Central memory CD8-positive, alpha-beta T cell (primary cell): ENCODE measurements around the gene IQGAP1.
"Not testable (repeated sequence)": the region's sequence is repeated elsewhere in the genome, so short reads cannot be mapped to it uniquely, and the experiment has no call there.

ENCODE experiments used
- ATAC-seq: fragments of 150-1000 bp; cut with Tn5 transposase; replicated peaks from 2 replicates; pipeline ENCODE4 v1.10.0; 2022; ENCODE audit warnings: mild to moderate bottlenecking, moderate FRiP score, moderate number of reproducible peaks; ENCODE audit not compliant: poor library complexity, severe bottlenecking; ENCODE audit errors: extremely low read depth
- DNase-seq, 2 donors: peaks; one replicate each; pipeline ENCODE4 v3.0.0; 2021; ENCODE audit warnings: low spot score in 2 of 2
- H3K27ac Mint-ChIP-seq: one replicate; pipeline ENCODE4 v1.8.0; 2022; ENCODE audit warnings: low read depth, mild to moderate bottlenecking, moderate library complexity, mixed read lengths
- H3K27me3 Mint-ChIP-seq: one replicate; pipeline ENCODE4 v1.8.0; 2022; ENCODE audit warnings: mixed read lengths
- H3K36me3 Mint-ChIP-seq: one replicate; pipeline ENCODE4 v1.8.0; 2022; ENCODE audit warnings: mild to moderate bottlenecking, moderate library complexity, mixed read lengths; ENCODE audit not compliant: insufficient read depth
- H3K4me1 Mint-ChIP-seq: one replicate; pipeline ENCODE4 v1.8.0; 2022; ENCODE audit warnings: mixed read lengths
- H3K4me3 Mint-ChIP-seq: one replicate; pipeline ENCODE4 v1.8.0; 2022; ENCODE audit warnings: mild to moderate bottlenecking, moderate library complexity, mixed read lengths
- H3K9me3 Mint-ChIP-seq: one replicate; pipeline ENCODE4 v1.8.0; 2022; ENCODE audit warnings: mixed read lengths

Gene IQGAP1

GRCh38 chr15:90523373-90523772 is 135.3 kb downstream of the IQGAP1 start:
- DNase-seq, result no peak
- H3K27me3 Mint-ChIP-seq, result no peaks in the 10 kb centered on the region
- no peak overlapping the region for H3K27ac Mint-ChIP-seq
- no peaks in the 10 kb centered on the region for H3K9me3 Mint-ChIP-seq
- H3K36me3 Mint-ChIP-seq, result peaks cover 3% of the 10 kb centered on the region
- no peak for ATAC-seq
- H3K4me3 Mint-ChIP-seq, result no peak overlapping the region
- H3K4me1 Mint-ChIP-seq, result no peaks in the 10 kb centered on the region

DNA sequence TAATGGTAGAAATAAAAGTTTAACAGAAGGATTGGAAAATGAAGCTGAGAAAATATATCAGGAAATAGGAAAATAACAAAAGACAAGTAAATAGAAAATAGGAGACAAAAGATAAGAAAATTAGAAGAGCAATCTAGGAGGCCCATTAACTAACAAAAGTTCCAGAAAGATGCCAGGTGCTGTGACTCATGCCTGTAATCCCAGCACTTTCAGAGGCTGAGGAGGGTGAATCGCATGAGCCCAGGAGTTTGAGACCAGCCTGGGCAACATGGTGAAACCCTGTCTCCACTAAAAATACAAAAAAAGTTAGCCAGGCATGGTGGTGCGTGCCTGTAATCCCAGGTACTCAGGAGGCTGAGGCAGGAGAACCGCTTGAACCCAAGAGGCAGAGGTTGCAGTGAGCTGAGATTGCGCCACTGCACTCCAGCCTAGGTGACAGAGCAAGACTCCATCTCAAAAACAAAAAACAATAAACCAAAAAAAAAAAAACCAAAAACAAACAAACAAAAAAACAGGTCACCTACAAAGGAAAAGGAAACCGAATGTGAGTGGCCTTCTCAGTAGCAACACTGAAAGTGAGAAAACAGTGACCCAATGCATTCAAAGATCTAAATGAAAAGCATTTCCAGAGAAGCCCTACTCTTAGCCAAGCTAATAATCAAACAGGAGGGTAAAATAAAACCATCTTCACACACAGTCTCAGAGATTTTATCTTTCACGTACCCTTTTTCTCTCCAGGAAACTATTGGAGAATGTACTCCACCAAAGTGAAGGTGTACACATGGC is 136.2 kb downstream of the IQGAP1 start:
- H3K9me3 Mint-ChIP-seq, H3K36me3 Mint-ChIP-seq, H3K4me3 Mint-ChIP-seq, H3K4me1 Mint-ChIP-seq, ATAC-seq, H3K27ac Mint-ChIP-seq, H3K27me3 Mint-ChIP-seq, DNase-seq: not testable (repeated sequence)

DNA sequence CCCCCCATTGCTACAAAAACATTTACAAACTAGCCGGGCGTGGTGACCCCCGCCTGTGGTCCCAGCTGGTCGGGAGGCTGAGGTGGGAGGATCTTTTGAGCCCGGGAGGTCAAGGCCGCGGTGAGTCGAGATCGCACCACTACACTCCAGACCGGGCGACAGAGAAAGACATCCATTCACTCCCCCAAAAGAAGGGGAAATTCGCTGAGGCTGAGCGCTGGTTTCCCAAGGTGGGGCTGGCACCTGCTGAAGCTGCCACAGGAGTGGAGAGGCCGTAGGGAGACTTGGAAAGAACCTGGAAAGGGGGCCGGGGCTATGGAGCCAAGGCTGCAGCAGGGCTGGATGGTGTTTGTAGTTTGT is 140.9 kb downstream of the IQGAP1 start:
- ATAC-seq (no peak), DNase-seq (no peak)
- Mint-ChIP-seq H3K27me3 (no peaks in the 10 kb centered on the region), H3K36me3 (peaks cover 3% of the 10 kb centered on the region), H3K4me1 (peaks cover 36% of the 10 kb centered on the region), H3K4me3 (peak overlapping the region; percentile 93), H3K9me3 (no peaks in the 10 kb centered on the region), H3K27ac (peak overlapping the region; percentile 91)

GRCh38 chr15:90529371-90530249 is 141.6 kb downstream of the IQGAP1 start, which contains the start of gene CRTC3:
Gene CRTC3 (plus strand): TSS chr15:90529923. CDS start chr15:90530072, 149 bp downstream.
- no peaks in the 10 kb centered on the region for H3K9me3 Mint-ChIP-seq
- no peaks in the 10 kb centered on the region for H3K27me3 Mint-ChIP-seq
- peaks cover 41% of the 10 kb centered on the region for H3K4me1 Mint-ChIP-seq
- peak; percentile 83 for ATAC-seq
- H3K27ac Mint-ChIP-seq, result peak within 1 kb of the TSS; percentile 91
- H3K4me3 Mint-ChIP-seq, result peak within 1 kb of the TSS; percentile 93
- H3K36me3 Mint-ChIP-seq, result peaks cover 3% of the 10 kb centered on the region
- DNase-seq, result peak; percentile 36 to 39

DNA sequence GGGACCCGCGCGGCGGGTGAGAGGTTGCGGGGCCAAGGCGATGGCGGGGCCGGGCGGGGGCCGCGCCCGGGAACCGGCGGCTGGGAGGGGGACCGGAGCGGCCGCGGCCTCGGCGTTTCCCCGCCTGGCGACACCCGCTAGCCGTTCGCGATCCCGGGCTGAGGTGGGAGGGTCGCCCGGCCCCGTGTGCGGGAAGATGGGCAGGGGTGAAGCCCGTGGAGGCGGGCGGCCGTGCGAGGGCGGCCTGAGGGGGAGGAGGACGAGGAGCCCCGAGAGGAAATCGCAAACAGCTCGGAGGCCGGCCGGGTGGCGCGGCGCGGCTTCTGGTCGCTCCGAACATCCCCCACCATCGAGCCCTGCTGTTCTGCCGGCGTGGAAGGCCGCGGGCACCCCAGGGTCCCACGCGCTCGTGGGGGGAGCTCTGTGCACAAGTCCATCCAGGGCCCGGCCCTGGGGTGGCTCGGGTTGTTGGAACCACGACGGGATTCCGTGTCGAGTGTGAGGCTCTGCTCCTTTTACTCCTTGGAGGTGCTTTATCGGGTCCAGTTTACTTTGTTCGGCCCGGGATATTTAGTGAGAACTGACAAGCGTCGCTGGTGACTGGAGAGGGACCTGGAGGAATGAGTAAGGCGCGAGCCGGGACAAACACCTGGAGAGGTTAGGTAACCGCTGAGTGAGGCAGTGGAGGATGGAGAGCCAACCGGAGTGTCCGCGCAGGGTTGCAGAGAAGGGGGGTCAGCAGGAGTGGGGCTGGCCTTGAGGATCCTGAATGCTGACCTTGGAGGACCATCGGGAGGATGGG is 142.4 kb downstream of the IQGAP1 start:
- Mint-ChIP-seq H3K36me3 (peaks cover 5% of the 10 kb centered on the region), H3K27me3 (no peaks in the 10 kb centered on the region), H3K4me3 (peak overlapping the region; percentile 93), H3K4me1 (peaks cover 49% of the 10 kb centered on the region), H3K9me3 (no peaks in the 10 kb centered on the region), H3K27ac (peak overlapping the region; percentile 90)
- peak; percentile 49 for ATAC-seq
- peak; percentile 18 to 39 for DNase-seq

GRCh38 chr15:90531147-90531546 is 143.1 kb downstream of the IQGAP1 start:
- no peaks in the 10 kb centered on the region for H3K9me3 Mint-ChIP-seq
- H3K27ac Mint-ChIP-seq, result peak overlapping the region; percentile 90
- peak overlapping the region; percentile 93 for H3K4me3 Mint-ChIP-seq
- H3K27me3 Mint-ChIP-seq, result no peaks in the 10 kb centered on the region
- ATAC-seq (no peak), DNase-seq (no peak)
- H3K4me1 Mint-ChIP-seq, result peaks cover 55% of the 10 kb centered on the region
- H3K36me3 Mint-ChIP-seq, result peaks cover 6% of the 10 kb centered on the region

GRCh38 chr15:90535254-90535653 is 147.2 kb downstream of the IQGAP1 start:
- ATAC-seq (no peak), DNase-seq (no peak)
- no peaks in the 10 kb centered on the region for H3K9me3 Mint-ChIP-seq
- H3K4me3 Mint-ChIP-seq, result no peak overlapping the region
- H3K36me3 Mint-ChIP-seq, result peaks cover 4% of the 10 kb centered on the region
- H3K4me1 Mint-ChIP-seq, result peaks cover 82% of the 10 kb centered on the region
- H3K27me3 Mint-ChIP-seq, result no peaks in the 10 kb centered on the region
- H3K27ac Mint-ChIP-seq, result no peak overlapping the region

DNA sequence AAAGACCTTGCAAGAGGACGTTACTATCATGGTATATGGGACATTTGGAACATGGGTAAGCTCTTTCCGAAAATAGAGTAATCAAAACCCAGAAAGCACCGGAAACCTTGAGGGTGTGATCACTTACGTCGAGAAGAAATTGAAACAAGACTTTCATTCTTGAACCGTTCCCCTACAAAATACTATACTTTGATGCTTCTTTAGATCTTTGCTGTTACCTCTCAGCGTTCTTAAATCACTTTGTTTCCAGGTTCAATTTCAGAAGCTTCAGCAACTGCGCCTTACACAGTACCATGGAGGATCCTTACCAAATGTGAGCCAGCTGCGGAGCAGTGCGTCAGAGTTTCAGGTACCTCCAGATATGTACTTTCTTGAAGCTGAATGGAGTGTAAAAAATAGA is 151.7 kb downstream of the IQGAP1 start:
- ATAC-seq (peak; percentile 60), DNase-seq (no peak)
- no peaks in the 10 kb centered on the region for H3K27me3 Mint-ChIP-seq
- peaks cover 57% of the 10 kb centered on the region for H3K4me1 Mint-ChIP-seq
- H3K4me3 Mint-ChIP-seq, result peak overlapping the region; percentile 67
- no peaks in the 10 kb centered on the region for H3K9me3 Mint-ChIP-seq
- H3K27ac Mint-ChIP-seq, result peak overlapping the region; percentile 84
- peaks cover 10% of the 10 kb centered on the region for H3K36me3 Mint-ChIP-seq

- DNase-seq (no peak), ATAC-seq (no peak)
- Mint-ChIP-seq H3K4me3 (no peak overlapping the region), H3K9me3 (no peaks in the 10 kb centered on the region), H3K27me3 (no peaks in the 10 kb centered on the region), H3K36me3 (peaks cover 11% of the 10 kb centered on the region), H3K4me1 (peaks cover 51% of the 10 kb centered on the region), H3K27ac (no peak overlapping the region)
Measured at GRCh38 chr15:90540768-90541167, 152.7 kb downstream of the IQGAP1 start.

GRCh38 chr15:90545095-90545494 is 157.1 kb downstream of the IQGAP1 start:
- H3K27me3 Mint-ChIP-seq, result no peaks in the 10 kb centered on the region

GRCh38 chr15:90547540-90547939 is 159.5 kb downstream of the IQGAP1 start:
- Mint-ChIP-seq H3K27me3 (no peaks in the 10 kb centered on the region), H3K4me3 (no peak overlapping the region), H3K36me3 (peaks cover 19% of the 10 kb centered on the region), H3K27ac (no peak overlapping the region), H3K9me3 (no peaks in the 10 kb centered on the region), H3K4me1 (peaks cover 31% of the 10 kb centered on the region)
- ATAC-seq (no peak), DNase-seq (no peak)

More at GRCh38 chr15:90545095-90545494, 157.1 kb downstream of the IQGAP1 start:
- Mint-ChIP-seq H3K36me3 (peaks cover 23% of the 10 kb centered on the region), H3K9me3 (no peaks in the 10 kb centered on the region), H3K4me1 (peaks cover 31% of the 10 kb centered on the region), H3K27ac (no peak overlapping the region), H3K4me3 (no peak overlapping the region)
- ATAC-seq (no peak), DNase-seq (no peak)

GRCh38 chr15:90550919-90551318 is 162.9 kb downstream of the IQGAP1 start:
- no peak for ATAC-seq
- H3K27me3 Mint-ChIP-seq, result no peaks in the 10 kb centered on the region
- peaks cover 31% of the 10 kb centered on the region for H3K4me1 Mint-ChIP-seq
- H3K27ac Mint-ChIP-seq, result no peak overlapping the region
- no peak for DNase-seq
- peaks cover 15% of the 10 kb centered on the region for H3K36me3 Mint-ChIP-seq
- no peaks in the 10 kb centered on the region for H3K9me3 Mint-ChIP-seq
- H3K4me3 Mint-ChIP-seq, result no peak overlapping the region
